GM21390 (cell line): ENCODE results near the gene DLG2.

Experiments used
- ATAC-seq: cut with Tn5 transposase; IDR thresholded peaks from one replicate; pipeline ENCODE4 v1.9.1; 2021; ENCODE audit not compliant: unreplicated experiment

Gene DLG2

DNA sequence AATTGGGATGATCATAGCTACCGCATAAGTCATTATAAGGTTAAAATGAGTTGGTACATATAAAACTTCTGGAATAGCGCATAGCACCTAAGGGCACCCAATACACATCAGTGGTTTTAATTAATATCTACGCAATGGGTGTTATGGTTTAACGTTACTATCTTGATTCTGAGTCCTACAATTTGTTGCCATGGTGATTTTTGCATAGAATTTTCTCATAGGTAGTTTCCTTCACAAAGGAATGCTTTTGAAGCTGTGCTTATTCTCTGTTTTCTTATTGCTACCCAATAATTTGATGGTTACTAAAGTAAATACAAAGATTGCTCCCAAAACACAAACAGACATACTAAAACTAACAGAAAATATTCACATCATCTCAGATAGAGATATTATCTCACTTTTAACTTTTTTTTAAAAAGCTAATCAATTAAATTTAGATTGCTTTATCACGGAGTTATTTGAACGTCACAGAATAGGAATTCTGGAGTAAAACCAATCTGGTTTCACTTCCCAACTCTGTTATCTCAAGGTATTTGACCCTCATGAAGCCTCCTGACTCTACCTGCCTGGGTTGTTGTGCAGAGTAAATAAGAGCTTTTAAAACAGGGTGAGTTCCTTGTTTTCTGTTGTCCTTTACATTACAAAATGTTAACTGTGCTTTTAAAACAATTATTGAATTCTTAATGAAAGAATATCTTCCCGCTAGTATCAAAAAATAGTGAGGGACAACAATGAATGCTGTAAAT is 1705.5 kb downstream of the DLG2 start:
- no peak for ATAC-seq

GRCh38 chr11:83918476-83918875 is 1708.7 kb downstream of the DLG2 start:
- ATAC-seq: no peak

GRCh38 chr11:83914995-83915394 is 1712.1 kb downstream of the DLG2 start:
- ATAC-seq: no peak

GRCh38 chr11:83909579-83910534 is 1717.3 kb downstream of the DLG2 start:
- ATAC-seq: no peak

- ATAC-seq: no peak
Measured at GRCh38 chr11:83908298-83908856, 1718.8 kb downstream of the DLG2 start.

- no peak for ATAC-seq
Measured at GRCh38 chr11:83895516-83895915, 1731.6 kb downstream of the DLG2 start.

DNA sequence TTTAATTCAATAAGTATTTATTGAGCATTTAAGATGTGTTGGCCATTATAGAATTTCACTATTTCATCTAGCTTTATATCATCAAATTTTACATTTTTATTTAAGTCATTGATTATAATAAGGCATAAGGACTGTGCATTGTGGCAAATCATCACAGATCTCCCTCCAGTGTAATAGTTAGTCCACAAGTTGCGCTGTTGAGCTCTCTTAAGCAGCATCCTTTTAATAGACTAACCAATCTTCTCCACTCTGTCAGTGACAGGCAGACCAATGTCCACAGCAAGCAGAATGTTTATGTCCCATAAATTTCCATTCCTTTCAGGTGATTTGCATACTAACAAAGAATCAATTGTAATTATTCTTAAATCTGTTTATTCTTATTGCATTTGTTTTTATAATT is 1745.7 kb downstream of the DLG2 start:
- no peak for ATAC-seq

- no peak for ATAC-seq
Measured at GRCh38 chr11:83871054-83871453, 1756.1 kb downstream of the DLG2 start.

- ATAC-seq: no peak
Measured at GRCh38 chr11:83866655-83867054, 1760.5 kb downstream of the DLG2 start.

DNA sequence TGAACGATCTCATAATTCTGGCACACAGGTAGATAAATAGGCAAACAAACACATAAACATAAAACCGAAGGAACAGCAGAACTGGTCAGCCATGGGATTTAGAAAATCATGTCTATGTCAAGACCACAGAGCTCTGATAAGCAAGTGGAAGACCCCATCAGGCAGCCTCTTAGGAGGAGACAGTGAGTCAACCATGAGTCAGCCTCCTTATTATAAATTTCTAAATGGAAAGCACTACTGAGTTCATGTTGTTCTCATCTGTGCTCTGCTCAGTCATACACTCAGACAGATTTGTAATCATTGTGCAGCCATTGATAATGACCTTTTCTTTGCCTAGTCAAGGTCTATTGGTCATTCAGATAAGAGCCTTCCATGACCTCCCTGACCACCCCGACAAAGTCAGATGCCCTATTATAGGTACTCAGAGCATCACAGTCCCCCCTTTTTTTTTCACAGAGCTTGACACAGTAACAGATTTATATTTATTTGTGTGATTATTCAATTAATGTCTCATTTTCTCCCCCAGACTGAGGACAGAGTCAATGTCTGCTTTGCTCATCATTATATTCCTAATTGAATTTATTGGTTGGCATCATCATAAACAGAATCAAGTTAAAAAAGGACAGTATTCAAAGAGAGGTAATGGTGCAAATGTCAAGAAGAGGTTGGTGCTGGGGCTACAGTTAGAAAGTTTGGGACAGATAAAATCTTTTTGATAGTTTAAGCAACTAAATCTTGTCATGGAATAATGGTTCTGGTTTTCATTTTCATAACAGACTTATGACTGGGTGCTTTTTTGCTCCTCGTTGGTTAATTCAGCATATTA is 1761.3 kb downstream of the DLG2 start:
- no peak for ATAC-seq

DNA sequence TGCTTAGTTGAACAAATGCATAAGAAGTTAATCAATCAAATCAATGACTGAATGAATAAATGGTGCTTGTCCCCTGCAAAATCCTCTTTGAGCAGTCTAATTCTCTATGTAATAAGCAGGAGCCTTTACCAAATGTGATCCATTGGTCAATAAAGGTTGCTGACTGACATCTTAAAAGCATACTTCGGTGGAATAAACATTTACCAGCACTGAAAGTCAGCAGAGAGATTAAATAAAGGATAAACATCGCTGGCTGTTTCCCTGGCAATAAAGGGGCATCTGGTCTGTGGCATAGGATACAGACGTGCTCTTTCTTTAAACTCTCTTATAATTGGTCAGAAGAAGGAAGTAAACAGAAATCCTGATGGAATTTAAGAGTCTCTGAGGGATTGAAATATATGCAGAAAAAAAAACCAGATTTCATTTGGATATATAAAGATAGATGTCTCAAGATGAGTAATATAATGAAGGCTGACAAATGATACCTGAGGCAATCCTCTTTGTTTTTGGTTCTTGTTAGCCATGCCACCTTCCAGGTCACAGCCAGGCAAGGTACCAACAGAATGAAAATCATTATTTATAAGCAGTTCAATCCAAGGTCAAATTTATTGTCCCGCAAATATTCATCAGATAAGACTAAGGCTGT is 1762.6 kb downstream of the DLG2 start:
- ATAC-seq: no peak

GRCh38 chr11:83863272-83863671 is 1763.9 kb downstream of the DLG2 start:
- no peak for ATAC-seq

GRCh38 chr11:83862691-83863090 is 1764.5 kb downstream of the DLG2 start:
- no peak for ATAC-seq

GRCh38 chr11:83862033-83862432 is 1765.1 kb downstream of the DLG2 start:
- no peak for ATAC-seq

- ATAC-seq: no peak
Measured at GRCh38 chr11:83858694-83859093, 1768.5 kb downstream of the DLG2 start.

GRCh38 chr11:83855237-83855636 is 1771.9 kb downstream of the DLG2 start:
- no peak for ATAC-seq

DNA sequence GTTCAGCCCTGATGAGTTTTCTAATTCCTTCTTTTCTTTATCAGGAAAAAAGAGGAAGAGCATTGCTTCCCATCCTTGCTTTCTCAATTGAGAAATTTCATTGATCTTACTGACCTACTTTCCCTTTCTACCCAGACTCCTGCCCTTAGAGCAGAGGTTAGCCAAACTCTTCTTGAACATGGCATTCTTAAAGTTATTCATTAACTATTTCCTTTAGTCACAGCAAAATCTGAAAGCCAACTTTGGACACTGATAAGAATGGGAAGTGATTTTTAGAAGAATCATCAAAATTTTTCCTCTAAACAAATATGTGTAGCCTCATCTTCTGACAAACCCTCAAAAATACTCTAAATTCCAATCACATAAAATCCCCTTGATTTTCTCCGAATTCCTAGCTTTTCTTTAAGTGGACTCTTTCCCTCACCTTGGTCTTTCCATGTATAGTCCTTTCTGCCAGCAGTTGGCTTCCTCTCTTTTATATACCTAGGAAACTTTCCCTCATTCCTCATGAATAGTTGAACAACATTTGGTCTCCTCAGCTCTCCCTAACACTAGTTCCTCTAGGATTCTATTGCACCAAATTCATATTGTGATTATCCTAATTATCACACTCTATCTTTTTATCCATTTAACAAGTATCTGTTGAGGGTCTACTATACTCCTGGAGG is 1774.2 kb downstream of the DLG2 start:
- ATAC-seq: no peak

GRCh38 chr11:83852012-83852411 is 1775.1 kb downstream of the DLG2 start:
- ATAC-seq: no peak

GRCh38 chr11:83847467-83848034 is 1779.6 kb downstream of the DLG2 start:
- no peak for ATAC-seq

DNA sequence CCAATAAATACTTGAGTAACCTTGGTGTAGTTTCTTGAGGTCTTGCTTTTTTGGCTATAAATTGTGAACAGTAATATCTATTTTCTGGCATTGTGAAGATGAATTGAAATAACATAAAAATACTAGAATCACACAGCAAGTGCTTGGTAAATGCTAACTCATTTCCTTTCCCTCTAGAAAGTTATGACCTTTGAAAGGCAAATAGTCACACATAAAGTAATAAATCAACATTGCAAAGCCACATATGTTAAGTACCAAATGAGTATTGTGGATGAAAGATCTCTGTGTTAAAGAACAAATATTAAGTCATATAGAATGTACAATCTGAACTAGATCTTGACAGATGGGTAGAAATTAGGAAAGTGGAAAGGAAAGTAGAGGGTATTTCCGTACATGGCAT is 1781.3 kb downstream of the DLG2 start:
- ATAC-seq: no peak
